ENCODE results near the gene HSD11B1L.

HSD11B1L gene

DNA sequence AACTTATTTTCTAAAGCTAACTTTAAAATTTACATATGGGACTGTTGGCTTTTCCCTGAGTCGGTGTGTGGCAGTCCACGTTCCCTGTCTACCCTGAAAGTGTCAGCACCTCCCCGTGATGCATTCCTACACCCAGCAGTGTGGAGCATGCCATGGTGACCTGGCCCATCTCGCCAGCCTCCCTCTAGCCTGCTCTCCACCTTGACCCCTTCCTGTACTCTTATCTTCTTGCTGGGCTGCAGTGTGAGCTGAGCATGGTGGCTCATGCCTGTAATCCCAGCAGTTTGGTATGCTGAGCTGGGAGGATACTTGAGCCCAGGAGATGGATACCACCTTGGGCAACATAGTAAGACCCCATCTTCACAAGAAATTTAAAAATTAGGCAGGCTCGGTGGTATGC, 25.9 kb upstream of the HSD11B1L start:
- Mint-ChIP-seq H3K9me3 (no peaks in the 10 kb centered on the region), H3K4me3 (no peak overlapping the region), H3K4me1 (ENCODE audit: low read depth) (no peaks in the 10 kb centered on the region), H3K36me3 (ENCODE audit: low read depth) (peaks cover 49% of the 10 kb centered on the region), H3K27ac (no peak overlapping the region), H3K27me3 (ENCODE audit: low read depth) (no peaks in the 10 kb centered on the region)

- H3K4me1 Mint-ChIP-seq (ENCODE audit: low read depth) = no peaks in the 10 kb centered on the region
- H3K36me3 Mint-ChIP-seq (ENCODE audit: low read depth) = peaks cover 46% of the 10 kb centered on the region
- no peaks in the 10 kb centered on the region for H3K27me3 Mint-ChIP-seq (ENCODE audit: low read depth)
- H3K4me3 Mint-ChIP-seq = no peak overlapping the region
- H3K9me3 Mint-ChIP-seq = no peaks in the 10 kb centered on the region
- H3K27ac Mint-ChIP-seq = no peak overlapping the region
Observed at GRCh38 chr19:5655412-5655811, 25.4 kb upstream of the HSD11B1L start.

DNA sequence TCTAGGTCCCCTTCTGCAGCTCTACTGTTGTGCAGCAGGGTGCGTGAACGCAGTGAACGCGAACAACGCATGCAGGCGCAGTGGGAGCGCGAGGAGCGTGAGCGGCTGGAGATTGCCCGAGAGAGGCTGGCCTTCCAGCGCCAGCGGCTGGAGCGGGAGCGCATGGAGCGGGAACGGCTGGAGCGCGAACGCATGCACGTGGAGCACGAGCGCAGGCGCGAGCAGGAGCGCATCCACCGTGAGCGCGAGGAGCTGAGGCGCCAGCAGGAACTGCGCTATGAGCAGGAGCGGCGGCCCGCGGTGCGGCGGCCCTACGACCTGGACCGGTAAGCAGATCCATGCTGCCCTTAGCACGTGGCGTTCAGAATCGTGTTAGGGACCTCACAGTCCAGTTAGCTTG, 19.3 kb upstream of the HSD11B1L start:
- H3K27me3 Mint-ChIP-seq (ENCODE audit: low read depth) = no peaks in the 10 kb centered on the region
- no peak overlapping the region for H3K4me3 Mint-ChIP-seq
- H3K27ac Mint-ChIP-seq = no peak overlapping the region
- peaks cover 6% of the 10 kb centered on the region for H3K4me1 Mint-ChIP-seq (ENCODE audit: low read depth)
- no peaks in the 10 kb centered on the region for H3K9me3 Mint-ChIP-seq
- H3K36me3 Mint-ChIP-seq (ENCODE audit: low read depth) = peaks cover 42% of the 10 kb centered on the region

GRCh38 chr19:5663904-5664303, 16.9 kb upstream of the HSD11B1L start:
- H3K9me3 Mint-ChIP-seq = no peaks in the 10 kb centered on the region
- no peaks in the 10 kb centered on the region for H3K27me3 Mint-ChIP-seq (ENCODE audit: low read depth)
- peaks cover 6% of the 10 kb centered on the region for H3K4me1 Mint-ChIP-seq (ENCODE audit: low read depth)
- H3K4me3 Mint-ChIP-seq = no peak overlapping the region
- peaks cover 47% of the 10 kb centered on the region for H3K36me3 Mint-ChIP-seq (ENCODE audit: low read depth)
- H3K27ac Mint-ChIP-seq = no peak overlapping the region

GRCh38 chr19:5664515-5664914, 16.3 kb upstream of the HSD11B1L start:
- H3K4me3 Mint-ChIP-seq = no peak overlapping the region

DNA sequence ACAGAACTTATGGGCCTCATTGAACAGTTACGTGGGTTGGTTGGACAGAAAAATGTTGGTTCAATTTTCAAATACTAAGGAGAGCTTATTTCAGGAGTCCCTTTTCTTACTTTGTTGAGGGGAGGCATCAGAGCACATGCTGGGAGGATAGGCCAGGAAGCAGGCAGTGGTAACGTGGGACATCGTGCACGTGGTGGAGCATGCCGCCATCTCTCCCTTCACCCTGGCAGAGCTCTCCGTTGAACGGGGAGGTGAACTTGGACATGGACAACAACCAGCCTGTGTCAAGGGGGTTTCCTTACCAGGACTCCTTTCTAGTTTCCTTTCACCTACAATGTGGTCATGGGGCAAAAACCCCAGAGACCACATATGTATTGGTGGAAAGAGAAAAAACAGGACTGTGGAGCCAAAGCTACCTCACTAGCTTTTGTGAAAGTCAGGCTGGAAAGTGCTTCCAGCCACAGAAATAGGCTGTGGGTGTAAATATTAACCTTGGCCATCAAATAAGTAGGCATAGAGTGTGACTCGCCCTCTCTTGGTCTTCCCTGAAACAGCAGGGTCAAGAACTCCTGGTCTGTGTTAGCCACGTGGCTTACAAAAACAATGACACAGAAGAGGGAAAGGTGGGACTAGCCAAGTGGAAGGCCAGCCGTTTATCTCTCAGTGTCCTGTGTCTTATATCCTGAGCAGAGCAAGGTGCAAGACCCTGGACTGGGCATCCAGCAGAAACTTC, 14.9 kb upstream of the HSD11B1L start:
- Mint-ChIP-seq H3K27me3 (ENCODE audit: low read depth) (no peaks in the 10 kb centered on the region), H3K4me1 (ENCODE audit: low read depth) (peaks cover 6% of the 10 kb centered on the region), H3K9me3 (no peaks in the 10 kb centered on the region), H3K4me3 (no peak overlapping the region), H3K27ac (no peak overlapping the region), H3K36me3 (ENCODE audit: low read depth) (peaks cover 52% of the 10 kb centered on the region)

More at GRCh38 chr19:5664515-5664914, 16.3 kb upstream of the HSD11B1L start:
- H3K9me3 Mint-ChIP-seq = no peaks in the 10 kb centered on the region
- no peak overlapping the region for H3K27ac Mint-ChIP-seq
- H3K4me1 Mint-ChIP-seq (ENCODE audit: low read depth) = peaks cover 6% of the 10 kb centered on the region
- peaks cover 50% of the 10 kb centered on the region for H3K36me3 Mint-ChIP-seq (ENCODE audit: low read depth)
- H3K27me3 Mint-ChIP-seq (ENCODE audit: low read depth) = no peaks in the 10 kb centered on the region

DNA sequence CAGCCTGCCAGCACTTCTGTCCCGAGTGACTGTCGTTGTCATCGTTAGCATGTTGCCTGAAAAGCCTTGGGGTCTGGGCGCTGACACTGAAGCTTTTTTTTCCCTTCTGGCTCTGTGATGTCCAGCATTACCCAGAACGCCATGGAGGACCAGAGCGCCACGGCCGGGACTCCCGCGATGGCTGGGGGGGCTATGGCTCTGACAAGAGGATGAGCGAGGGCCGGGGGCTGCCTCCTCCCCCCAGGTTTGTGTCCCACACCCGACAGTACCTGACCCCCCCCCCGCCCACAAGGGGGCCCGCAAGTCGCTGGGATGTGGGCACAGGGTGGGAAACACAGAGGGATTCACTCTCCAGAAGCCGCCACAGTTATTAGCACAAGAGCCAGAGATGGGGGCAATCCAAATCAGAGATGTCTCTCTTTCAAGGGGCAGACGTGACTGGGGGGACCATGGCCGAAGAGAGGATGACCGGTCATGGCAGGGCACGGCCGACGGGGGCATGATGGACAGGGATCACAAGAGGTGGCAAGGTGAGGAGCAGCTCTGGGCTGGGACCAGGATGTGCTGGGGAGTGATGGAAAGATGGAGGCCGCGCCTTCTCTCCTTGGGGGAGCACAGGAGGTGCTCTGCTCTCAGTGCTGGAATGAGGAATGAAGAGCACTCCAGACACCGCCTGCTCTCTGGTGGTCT, 13.8 kb upstream of the HSD11B1L start:
- Mint-ChIP-seq H3K9me3 (no peaks in the 10 kb centered on the region), H3K27me3 (ENCODE audit: low read depth) (no peaks in the 10 kb centered on the region), H3K36me3 (ENCODE audit: low read depth) (peaks cover 51% of the 10 kb centered on the region), H3K27ac (no peak overlapping the region), H3K4me1 (ENCODE audit: low read depth) (peaks cover 6% of the 10 kb centered on the region), H3K4me3 (no peak overlapping the region)

- Mint-ChIP-seq H3K27ac (no peak overlapping the region), H3K9me3 (no peaks in the 10 kb centered on the region), H3K4me3 (no peak overlapping the region), H3K4me1 (ENCODE audit: low read depth) (peaks cover 6% of the 10 kb centered on the region), H3K36me3 (ENCODE audit: low read depth) (peaks cover 52% of the 10 kb centered on the region), H3K27me3 (ENCODE audit: low read depth) (no peaks in the 10 kb centered on the region)
Observed at GRCh38 chr19:5667751-5668271, 13.0 kb upstream of the HSD11B1L start.

DNA sequence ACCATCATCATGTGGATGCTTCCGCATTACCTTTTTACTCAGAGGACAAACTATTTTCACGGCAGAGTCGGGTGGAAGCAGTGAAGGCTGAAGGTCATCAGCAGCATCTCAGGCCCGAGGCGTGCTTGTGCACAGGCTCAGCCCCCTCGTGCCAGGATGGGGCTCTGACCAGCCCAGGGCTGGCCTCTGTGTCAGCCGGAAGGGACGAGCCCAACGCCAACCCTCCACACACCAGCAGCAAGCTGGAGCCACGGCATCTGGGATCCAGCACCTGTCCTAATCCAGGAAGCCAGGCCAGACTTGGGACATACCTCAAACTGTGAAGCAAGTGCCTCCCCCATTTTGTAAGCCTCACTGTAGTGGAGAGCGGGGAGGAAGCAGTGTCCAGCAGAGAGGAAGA, 11.6 kb upstream of the HSD11B1L start:
- no peaks in the 10 kb centered on the region for H3K9me3 Mint-ChIP-seq
- no peak overlapping the region for H3K27ac Mint-ChIP-seq
- no peak overlapping the region for H3K4me3 Mint-ChIP-seq
- H3K27me3 Mint-ChIP-seq (ENCODE audit: low read depth) = no peaks in the 10 kb centered on the region
- peaks cover 6% of the 10 kb centered on the region for H3K4me1 Mint-ChIP-seq (ENCODE audit: low read depth)
- H3K36me3 Mint-ChIP-seq (ENCODE audit: low read depth) = peaks cover 55% of the 10 kb centered on the region

DNA sequence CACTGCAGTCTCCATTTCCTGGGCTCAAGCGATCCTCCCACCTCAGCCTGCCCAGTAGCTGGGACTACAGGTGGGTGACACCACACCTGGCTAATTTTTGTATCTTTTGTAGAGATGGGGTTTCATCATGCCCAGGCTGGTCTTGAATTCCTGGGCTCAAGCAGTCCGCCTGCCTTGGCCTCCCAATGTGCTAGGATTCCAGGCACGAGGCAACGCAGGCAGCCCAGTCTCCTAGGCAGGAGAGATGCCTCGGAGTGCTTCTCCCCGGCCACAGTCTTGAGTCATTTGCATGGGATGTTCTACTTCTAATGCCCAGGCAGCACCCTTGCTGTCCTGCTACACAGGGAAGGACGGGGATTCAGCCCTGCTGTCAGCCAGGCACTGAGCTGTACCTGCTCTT, 9.2 kb upstream of the HSD11B1L start:
- H3K9me3 Mint-ChIP-seq = no peaks in the 10 kb centered on the region
- no peak overlapping the region for H3K27ac Mint-ChIP-seq
- H3K36me3 Mint-ChIP-seq (ENCODE audit: low read depth) = peaks cover 34% of the 10 kb centered on the region
- H3K4me3 Mint-ChIP-seq = no peak overlapping the region
- H3K27me3 Mint-ChIP-seq (ENCODE audit: low read depth) = no peaks in the 10 kb centered on the region
- H3K4me1 Mint-ChIP-seq (ENCODE audit: low read depth) = peaks cover 1% of the 10 kb centered on the region

DNA sequence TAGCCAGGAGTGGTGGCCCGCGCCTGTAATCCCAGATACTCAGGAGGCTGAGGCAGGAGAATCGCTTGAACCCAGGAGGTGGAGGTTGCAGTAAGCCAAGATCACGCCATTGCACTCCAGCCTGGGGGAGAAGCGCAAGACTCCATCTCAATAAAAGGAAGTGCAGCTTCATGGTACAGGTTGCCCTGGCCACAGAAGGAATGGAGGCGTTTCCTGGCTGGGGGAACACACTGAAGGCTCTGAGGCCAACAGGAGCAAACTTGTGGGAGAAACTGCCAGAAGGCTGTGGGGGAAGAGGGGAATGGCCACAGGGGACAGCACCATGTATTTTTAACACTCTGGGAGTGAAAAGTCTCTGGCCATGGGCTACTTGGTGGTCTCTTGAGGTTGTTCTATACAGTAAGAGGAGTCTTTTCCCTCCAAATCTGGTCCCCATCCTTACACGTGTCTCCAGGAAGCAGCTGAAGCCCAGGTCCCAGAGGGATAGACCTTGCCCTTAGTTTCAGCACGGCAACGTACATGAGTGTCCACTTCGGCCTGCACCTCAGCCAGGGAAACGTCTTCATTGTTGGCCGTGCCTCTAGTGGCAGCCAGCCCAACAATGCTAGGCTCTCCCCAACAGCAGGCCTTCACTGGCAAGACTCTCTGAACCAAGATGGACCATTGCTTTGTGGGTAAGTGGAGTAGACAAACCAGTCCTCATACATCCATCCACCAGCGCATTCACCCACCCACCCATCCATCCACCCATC, 7.9 kb upstream of the HSD11B1L start:
- no peaks in the 10 kb centered on the region for H3K27me3 Mint-ChIP-seq (ENCODE audit: low read depth)
- H3K4me3 Mint-ChIP-seq = no peak overlapping the region
- H3K4me1 Mint-ChIP-seq (ENCODE audit: low read depth) = peaks cover 1% of the 10 kb centered on the region
- no peaks in the 10 kb centered on the region for H3K9me3 Mint-ChIP-seq
- H3K27ac Mint-ChIP-seq = no peak overlapping the region
- peaks cover 24% of the 10 kb centered on the region for H3K36me3 Mint-ChIP-seq (ENCODE audit: low read depth)

DNA sequence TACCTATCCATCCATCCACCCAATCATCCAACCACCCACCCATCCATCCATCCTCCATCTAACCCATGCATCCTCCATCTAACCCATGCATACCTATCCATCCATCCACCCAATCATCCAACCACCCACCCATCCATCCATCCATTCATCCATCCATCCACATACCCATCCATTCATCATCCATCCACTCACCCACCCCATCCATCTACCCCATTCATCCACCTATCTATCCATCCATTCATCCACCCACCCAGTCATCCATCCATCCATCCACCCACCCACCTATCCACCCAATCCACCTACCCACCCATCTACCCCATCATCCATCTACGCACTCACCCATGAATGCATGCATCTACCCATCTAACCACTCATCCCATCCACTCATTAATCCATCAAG, 7.1 kb upstream of the HSD11B1L start:
- H3K27ac Mint-ChIP-seq = no peak overlapping the region
- peaks cover 23% of the 10 kb centered on the region for H3K36me3 Mint-ChIP-seq (ENCODE audit: low read depth)
- H3K4me1 Mint-ChIP-seq (ENCODE audit: low read depth) = peaks cover 1% of the 10 kb centered on the region

DNA sequence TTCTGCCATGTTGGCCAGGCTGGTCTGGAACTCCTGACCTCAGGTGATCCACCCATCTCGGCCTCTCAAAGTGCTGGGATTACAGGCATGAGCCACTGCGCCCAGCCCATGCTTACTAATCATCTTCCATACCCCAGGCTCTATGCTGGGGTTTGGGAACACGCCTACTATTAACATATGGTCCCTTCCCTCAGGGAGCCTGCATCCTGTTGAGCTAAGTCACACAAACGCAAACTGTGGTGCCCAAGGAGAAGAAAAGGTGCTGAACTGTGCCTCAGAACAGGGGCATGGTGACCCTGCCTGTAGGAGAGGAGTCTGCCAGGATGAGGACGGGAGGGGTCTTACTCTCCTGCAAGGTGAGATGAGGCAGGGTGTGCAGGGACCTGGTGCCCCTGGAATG, 6.1 kb upstream of the HSD11B1L start:
- no peaks in the 10 kb centered on the region for H3K27me3 Mint-ChIP-seq (ENCODE audit: low read depth)
- H3K9me3 Mint-ChIP-seq = no peaks in the 10 kb centered on the region
- no peak overlapping the region for H3K27ac Mint-ChIP-seq
- peaks cover 17% of the 10 kb centered on the region for H3K36me3 Mint-ChIP-seq (ENCODE audit: low read depth)
- H3K4me1 Mint-ChIP-seq (ENCODE audit: low read depth) = peaks cover 6% of the 10 kb centered on the region
- H3K4me3 Mint-ChIP-seq = no peak overlapping the region

More for the DNA sequence above, 7.1 kb upstream of the HSD11B1L start:
- H3K9me3 Mint-ChIP-seq = no peaks in the 10 kb centered on the region
- no peak overlapping the region for H3K4me3 Mint-ChIP-seq
- no peaks in the 10 kb centered on the region for H3K27me3 Mint-ChIP-seq (ENCODE audit: low read depth)

- H3K4me1 Mint-ChIP-seq (ENCODE audit: low read depth) = peaks cover 8% of the 10 kb centered on the region
- peaks cover 13% of the 10 kb centered on the region for H3K36me3 Mint-ChIP-seq (ENCODE audit: low read depth)
- no peaks in the 10 kb centered on the region for H3K9me3 Mint-ChIP-seq
- H3K27ac Mint-ChIP-seq = no peak overlapping the region
- H3K27me3 Mint-ChIP-seq (ENCODE audit: low read depth) = no peaks in the 10 kb centered on the region
- no peak overlapping the region for H3K4me3 Mint-ChIP-seq
Observed at GRCh38 chr19:5676105-5676771, 4.6 kb upstream of the HSD11B1L start.

Data from T-helper 1 cell treated with Interleukin-12 subunit alpha and Interleukin-12 subunit beta and Interleukin-4 antibody, amounts not matched to agents 30 μg/mL and 1 μg/mL, for 36 hours (primary cell).